WTC11 (cell line): ENCODE measurements around the gene B4GALNT3.

Source experiments
- ELF4 ChIP-seq: sonication (generic); formaldehyde crosslinking; IDR thresholded peaks from 2 replicates; pipeline ENCODE4 v1.8.1; 2022; ENCODE audit warnings: low read depth, mild to moderate bottlenecking, moderate library complexity, missing genetic modification reagents
- MXD4 ChIP-seq: fragments of 250-450 bp; sonication (Bioruptor Pico); IDR thresholded peaks from 2 replicates; pipeline ENCODE4 v1.8.0; 2021; ENCODE audit warnings: mild to moderate bottlenecking, moderate library complexity, borderline replicate concordance
- NR2C2 ChIP-seq: sonication (generic); formaldehyde crosslinking; IDR thresholded peaks from 2 replicates; pipeline ENCODE4 v1.8.0; 2022; ENCODE audit warnings: mild to moderate bottlenecking, missing genetic modification reagents
- TCF7 ChIP-seq: sonication (generic); formaldehyde crosslinking; IDR thresholded peaks from 2 replicates; pipeline ENCODE4 v1.8.0; 2022; ENCODE audit warnings: mild to moderate bottlenecking, low read depth, missing genetic modification reagents, moderate library complexity
- TEAD4 ChIP-seq: sonication (generic); formaldehyde crosslinking; IDR thresholded peaks from 2 replicates; pipeline ENCODE4 v1.8.0; 2022; ENCODE audit warnings: mild to moderate bottlenecking, missing genetic modification reagents
- TP53 ChIP-seq: sonication (generic); formaldehyde crosslinking; IDR thresholded peaks from 2 replicates; pipeline ENCODE4 v1.8.1; 2023; ENCODE audit warnings: mild to moderate bottlenecking, missing genetic modification reagents
- ZNF121 ChIP-seq: sonication (generic); formaldehyde crosslinking; IDR thresholded peaks from 2 replicates; pipeline ENCODE4 v1.8.0; 2023; ENCODE audit warnings: missing genetic modification reagents
- TF ChIP-seq, protein P1 (sequence below): fragments of 200-600 bp; IDR thresholded peaks from 2 replicates; pipeline ENCODE4 v1.8.0; 2022; ENCODE audit warnings: antibody characterized with exemption
- TF ChIP-seq, protein P2 (sequence below): sonication (generic); formaldehyde crosslinking; conservative IDR thresholded peaks from 2 replicates; pipeline ENCODE4 v1.8.1; 2022; ENCODE audit warnings: mild to moderate bottlenecking, missing genetic modification reagents
- TF ChIP-seq, protein P3 (sequence below): sonication (generic); formaldehyde crosslinking; IDR thresholded peaks from 2 replicates; pipeline ENCODE4 v1.8.0; 2022; ENCODE audit warnings: missing genetic modification reagents
- TF ChIP-seq, protein P4 (sequence below): sonication (generic); formaldehyde crosslinking; conservative IDR thresholded peaks from 2 replicates; pipeline ENCODE4 v1.8.1; 2023; ENCODE audit warnings: mild to moderate bottlenecking, low read depth, missing genetic modification reagents, moderate library complexity
- TF ChIP-seq, protein P5 (sequence below): sonication (generic); formaldehyde crosslinking; IDR thresholded peaks from 2 replicates; pipeline ENCODE4 v1.8.1; 2023; ENCODE audit warnings: mild to moderate bottlenecking, missing genetic modification reagents, moderate library complexity
- TF ChIP-seq, protein P6 (sequence below): sonication (generic); formaldehyde crosslinking; IDR thresholded peaks from 2 replicates; pipeline ENCODE4 v1.8.0; 2023; ENCODE audit warnings: missing genetic modification reagents

DNA sequence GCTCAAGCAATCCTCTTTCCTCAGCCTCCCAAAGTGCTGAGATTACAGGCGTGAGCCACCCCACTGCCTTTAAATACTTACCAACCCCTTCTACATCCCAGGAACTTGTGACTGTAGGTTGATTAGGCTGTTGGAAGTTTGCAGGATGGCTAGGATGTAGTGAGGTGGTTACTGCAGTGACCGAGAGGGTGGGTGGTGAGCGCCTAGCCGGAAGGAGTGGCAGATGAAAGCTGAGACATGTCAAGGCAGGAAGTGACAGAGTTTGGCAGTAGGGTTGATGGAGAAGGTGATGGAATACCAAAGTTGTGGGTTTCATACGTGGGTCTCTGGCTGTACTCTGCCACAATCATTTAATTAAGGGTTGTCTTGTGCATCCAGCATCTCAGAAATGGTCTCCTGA, 13.5 kb downstream of the B4GALNT3 start:
- TF ChIP-seq, protein P1, sequence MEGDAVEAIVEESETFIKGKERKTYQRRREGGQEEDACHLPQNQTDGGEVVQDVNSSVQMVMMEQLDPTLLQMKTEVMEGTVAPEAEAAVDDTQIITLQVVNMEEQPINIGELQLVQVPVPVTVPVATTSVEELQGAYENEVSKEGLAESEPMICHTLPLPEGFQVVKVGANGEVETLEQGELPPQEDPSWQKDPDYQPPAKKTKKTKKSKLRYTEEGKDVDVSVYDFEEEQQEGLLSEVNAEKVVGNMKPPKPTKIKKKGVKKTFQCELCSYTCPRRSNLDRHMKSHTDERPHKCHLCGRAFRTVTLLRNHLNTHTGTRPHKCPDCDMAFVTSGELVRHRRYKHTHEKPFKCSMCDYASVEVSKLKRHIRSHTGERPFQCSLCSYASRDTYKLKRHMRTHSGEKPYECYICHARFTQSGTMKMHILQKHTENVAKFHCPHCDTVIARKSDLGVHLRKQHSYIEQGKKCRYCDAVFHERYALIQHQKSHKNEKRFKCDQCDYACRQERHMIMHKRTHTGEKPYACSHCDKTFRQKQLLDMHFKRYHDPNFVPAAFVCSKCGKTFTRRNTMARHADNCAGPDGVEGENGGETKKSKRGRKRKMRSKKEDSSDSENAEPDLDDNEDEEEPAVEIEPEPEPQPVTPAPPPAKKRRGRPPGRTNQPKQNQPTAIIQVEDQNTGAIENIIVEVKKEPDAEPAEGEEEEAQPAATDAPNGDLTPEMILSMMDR = no peak
- TF ChIP-seq TP53 (CRISPR knock-in tag) (no peak), MXD4 (no peak), NR2C2 (CRISPR knock-in tag) (no peak), ELF4 (no peak), TEAD4 (CRISPR knock-in tag) (no peak), TCF7 (CRISPR knock-in tag) (no peak), ZNF121 (no peak)
- TF ChIP-seq, protein P2, sequence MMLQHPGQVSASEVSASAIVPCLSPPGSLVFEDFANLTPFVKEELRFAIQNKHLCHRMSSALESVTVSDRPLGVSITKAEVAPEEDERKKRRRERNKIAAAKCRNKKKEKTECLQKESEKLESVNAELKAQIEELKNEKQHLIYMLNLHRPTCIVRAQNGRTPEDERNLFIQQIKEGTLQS (CRISPR knock-in tag) = no peak
- TF ChIP-seq, protein P3, sequence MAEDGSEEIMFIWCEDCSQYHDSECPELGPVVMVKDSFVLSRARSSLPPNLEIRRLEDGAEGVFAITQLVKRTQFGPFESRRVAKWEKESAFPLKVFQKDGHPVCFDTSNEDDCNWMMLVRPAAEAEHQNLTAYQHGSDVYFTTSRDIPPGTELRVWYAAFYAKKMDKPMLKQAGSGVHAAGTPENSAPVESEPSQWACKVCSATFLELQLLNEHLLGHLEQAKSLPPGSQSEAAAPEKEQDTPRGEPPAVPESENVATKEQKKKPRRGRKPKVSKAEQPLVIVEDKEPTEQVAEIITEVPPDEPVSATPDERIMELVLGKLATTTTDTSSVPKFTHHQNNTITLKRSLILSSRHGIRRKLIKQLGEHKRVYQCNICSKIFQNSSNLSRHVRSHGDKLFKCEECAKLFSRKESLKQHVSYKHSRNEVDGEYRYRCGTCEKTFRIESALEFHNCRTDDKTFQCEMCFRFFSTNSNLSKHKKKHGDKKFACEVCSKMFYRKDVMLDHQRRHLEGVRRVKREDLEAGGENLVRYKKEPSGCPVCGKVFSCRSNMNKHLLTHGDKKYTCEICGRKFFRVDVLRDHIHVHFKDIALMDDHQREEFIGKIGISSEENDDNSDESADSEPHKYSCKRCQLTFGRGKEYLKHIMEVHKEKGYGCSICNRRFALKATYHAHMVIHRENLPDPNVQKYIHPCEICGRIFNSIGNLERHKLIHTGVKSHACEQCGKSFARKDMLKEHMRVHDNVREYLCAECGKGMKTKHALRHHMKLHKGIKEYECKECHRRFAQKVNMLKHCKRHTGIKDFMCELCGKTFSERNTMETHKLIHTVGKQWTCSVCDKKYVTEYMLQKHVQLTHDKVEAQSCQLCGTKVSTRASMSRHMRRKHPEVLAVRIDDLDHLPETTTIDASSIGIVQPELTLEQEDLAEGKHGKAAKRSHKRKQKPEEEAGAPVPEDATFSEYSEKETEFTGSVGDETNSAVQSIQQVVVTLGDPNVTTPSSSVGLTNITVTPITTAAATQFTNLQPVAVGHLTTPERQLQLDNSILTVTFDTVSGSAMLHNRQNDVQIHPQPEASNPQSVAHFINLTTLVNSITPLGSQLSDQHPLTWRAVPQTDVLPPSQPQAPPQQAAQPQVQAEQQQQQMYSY (CRISPR knock-in tag) = no peak
- TF ChIP-seq, protein P4, sequence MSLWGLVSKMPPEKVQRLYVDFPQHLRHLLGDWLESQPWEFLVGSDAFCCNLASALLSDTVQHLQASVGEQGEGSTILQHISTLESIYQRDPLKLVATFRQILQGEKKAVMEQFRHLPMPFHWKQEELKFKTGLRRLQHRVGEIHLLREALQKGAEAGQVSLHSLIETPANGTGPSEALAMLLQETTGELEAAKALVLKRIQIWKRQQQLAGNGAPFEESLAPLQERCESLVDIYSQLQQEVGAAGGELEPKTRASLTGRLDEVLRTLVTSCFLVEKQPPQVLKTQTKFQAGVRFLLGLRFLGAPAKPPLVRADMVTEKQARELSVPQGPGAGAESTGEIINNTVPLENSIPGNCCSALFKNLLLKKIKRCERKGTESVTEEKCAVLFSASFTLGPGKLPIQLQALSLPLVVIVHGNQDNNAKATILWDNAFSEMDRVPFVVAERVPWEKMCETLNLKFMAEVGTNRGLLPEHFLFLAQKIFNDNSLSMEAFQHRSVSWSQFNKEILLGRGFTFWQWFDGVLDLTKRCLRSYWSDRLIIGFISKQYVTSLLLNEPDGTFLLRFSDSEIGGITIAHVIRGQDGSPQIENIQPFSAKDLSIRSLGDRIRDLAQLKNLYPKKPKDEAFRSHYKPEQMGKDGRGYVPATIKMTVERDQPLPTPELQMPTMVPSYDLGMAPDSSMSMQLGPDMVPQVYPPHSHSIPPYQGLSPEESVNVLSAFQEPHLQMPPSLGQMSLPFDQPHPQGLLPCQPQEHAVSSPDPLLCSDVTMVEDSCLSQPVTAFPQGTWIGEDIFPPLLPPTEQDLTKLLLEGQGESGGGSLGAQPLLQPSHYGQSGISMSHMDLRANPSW = no peak
- TF ChIP-seq, protein P5, sequence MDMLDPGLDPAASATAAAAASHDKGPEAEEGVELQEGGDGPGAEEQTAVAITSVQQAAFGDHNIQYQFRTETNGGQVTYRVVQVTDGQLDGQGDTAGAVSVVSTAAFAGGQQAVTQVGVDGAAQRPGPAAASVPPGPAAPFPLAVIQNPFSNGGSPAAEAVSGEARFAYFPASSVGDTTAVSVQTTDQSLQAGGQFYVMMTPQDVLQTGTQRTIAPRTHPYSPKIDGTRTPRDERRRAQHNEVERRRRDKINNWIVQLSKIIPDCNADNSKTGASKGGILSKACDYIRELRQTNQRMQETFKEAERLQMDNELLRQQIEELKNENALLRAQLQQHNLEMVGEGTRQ (CRISPR knock-in tag) = no peak
- TF ChIP-seq, protein P6, sequence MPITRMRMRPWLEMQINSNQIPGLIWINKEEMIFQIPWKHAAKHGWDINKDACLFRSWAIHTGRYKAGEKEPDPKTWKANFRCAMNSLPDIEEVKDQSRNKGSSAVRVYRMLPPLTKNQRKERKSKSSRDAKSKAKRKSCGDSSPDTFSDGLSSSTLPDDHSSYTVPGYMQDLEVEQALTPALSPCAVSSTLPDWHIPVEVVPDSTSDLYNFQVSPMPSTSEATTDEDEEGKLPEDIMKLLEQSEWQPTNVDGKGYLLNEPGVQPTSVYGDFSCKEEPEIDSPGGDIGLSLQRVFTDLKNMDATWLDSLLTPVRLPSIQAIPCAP = no peak
